SK-N-SH treated with all-trans-retinoic acid at 6 μM for 48 hours (cell line): ENCODE measurements around the gene RALGPS1.

Source experiments
- ARNTL ChIP-seq: fragments of 450-650 bp; formaldehyde crosslinking; IDR thresholded peaks from 2 replicates; pipeline ENCODE4 v1.5.0; 2020; ENCODE audit warnings: low read depth, mild to moderate bottlenecking, moderate library complexity, borderline replicate concordance
- BACH2 ChIP-seq: fragments of 250-450 bp; sonication (Bioruptor Pico); IDR thresholded peaks from 2 replicates; pipeline ENCODE4 v1.9.0; 2021; ENCODE audit warnings: mild to moderate bottlenecking, borderline replicate concordance
- CREB5 ChIP-seq: fragments of 250-450 bp; sonication (Bioruptor Pico); IDR thresholded peaks from 2 replicates; pipeline ENCODE4 v1.5.1; 2020; ENCODE audit warnings: low read depth, mild to moderate bottlenecking, moderate library complexity
- CSDC2 ChIP-seq: fragments of 250-450 bp; sonication (Bioruptor Pico); IDR thresholded peaks from 2 replicates; pipeline ENCODE4 v1.5.0; 2020; ENCODE audit warnings: mild to moderate bottlenecking, moderate library complexity
- CSRNP3 ChIP-seq: fragments of 250-450 bp; sonication (Bioruptor Pico); IDR thresholded peaks from 2 replicates; pipeline ENCODE4 v1.5.1; 2021; ENCODE audit warnings: mild to moderate bottlenecking, moderate library complexity
- ESRRG ChIP-seq: fragments of 250-450 bp; sonication (Bioruptor Pico); IDR thresholded peaks from 2 replicates; pipeline ENCODE4 v1.6.1; 2021; ENCODE audit warnings: mild to moderate bottlenecking
- GLIS3 ChIP-seq: fragments of 250-450 bp; sonication (Bioruptor Pico); IDR thresholded peaks from 2 replicates; pipeline ENCODE4 v1.5.0; 2020; ENCODE audit warnings: mild to moderate bottlenecking, moderate library complexity
- TCF4 ChIP-seq: fragments of 250-450 bp; sonication (Bioruptor Pico); IDR thresholded peaks from 2 replicates; pipeline ENCODE4 v1.8.0; 2021; ENCODE audit warnings: mild to moderate bottlenecking, moderate library complexity, borderline replicate concordance
- ZFP3 ChIP-seq: fragments of 250-450 bp; sonication (Bioruptor Pico); IDR thresholded peaks from 2 replicates; pipeline ENCODE4 v1.5.0; 2020; ENCODE audit warnings: mild to moderate bottlenecking, moderate library complexity
- ZFP30 ChIP-seq: fragments of 450-650 bp; formaldehyde crosslinking; IDR thresholded peaks from 2 replicates; pipeline ENCODE4 v1.5.0; 2022; ENCODE audit warnings: mild to moderate bottlenecking, moderate library complexity
- ZNF8 ChIP-seq: fragments of 450-650 bp; formaldehyde crosslinking; IDR thresholded peaks from 2 replicates; pipeline ENCODE4 v1.5.0; 2020; ENCODE audit warnings: mild to moderate bottlenecking, moderate library complexity

- TF ChIP-seq BACH2 (CRISPR knock-in tag) (no peak), CSRNP3 (CRISPR knock-in tag) (no peak), ZFP30 (CRISPR knock-in tag) (no peak), GLIS3 (CRISPR knock-in tag) (no peak), CREB5 (CRISPR knock-in tag) (no peak), ARNTL (no peak), ZFP3 (no peak), ESRRG (CRISPR knock-in tag) (no peak), ZNF8 (CRISPR knock-in tag) (no peak), CSDC2 (CRISPR knock-in tag) (no peak), TCF4 (CRISPR knock-in tag) (no peak)
Observed at GRCh38 chr9:127075624-127076372, 161.2 kb downstream of the RALGPS1 start.
